Measurements from ENCODE around the gene CHRD. TPM values are rescaled to one million over a fixed set of nuclear protein-coding genes. Genes with fewer than 3 reads are reported as not detected.
A peak's percentile ranks its signal among the peaks of the same experiment; 100 is the strongest.

Gene CHRD
- total RNA-seq, 6 experiments from 2014 or later: 0.09 to 0.31 (median 0.19) TPM; not detected in 2

DNA sequence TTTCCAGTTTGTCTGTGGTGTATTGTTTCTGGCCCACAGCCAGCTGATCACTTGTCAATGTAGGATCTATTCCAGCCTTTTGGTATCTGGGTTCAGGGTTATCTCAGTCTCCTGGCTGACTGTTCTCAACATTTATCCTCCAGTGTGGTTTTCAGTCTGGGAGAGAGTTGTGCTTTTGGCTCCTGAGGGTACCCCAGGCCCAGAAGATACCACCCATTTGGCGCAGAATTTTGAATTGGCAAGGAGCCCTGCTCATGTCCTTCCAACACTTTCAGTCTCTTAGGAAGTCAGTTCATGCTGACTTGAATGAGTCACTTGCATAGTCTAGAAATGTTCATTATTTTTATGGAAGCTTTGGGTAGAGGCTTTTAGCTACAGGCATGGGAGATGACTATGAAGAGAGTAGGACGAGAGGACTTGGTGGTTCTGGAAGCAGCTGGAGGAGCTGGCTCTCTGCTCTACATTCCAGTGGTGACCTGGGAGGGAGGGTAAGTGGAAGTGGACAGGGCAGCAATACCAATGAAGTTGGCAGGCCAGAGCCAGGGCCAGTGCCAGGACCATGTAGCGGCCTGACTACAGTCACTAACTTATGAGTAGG, 11.2 kb upstream of the CHRD start:
- Mint-ChIP-seq H3K27me3 (ENCODE audit: insufficient read depth) (no peaks in the 10 kb centered on the region; the same call in 1 of the 2 replicates), H3K36me3 (ENCODE audit: low read depth) (peaks cover 39% of the 10 kb centered on the region), H3K4me1 (ENCODE audit: low read depth) (peaks cover 64% of the 10 kb centered on the region), H3K27ac (peak overlapping the region; percentile 85), H3K9me3 (no peaks in the 10 kb centered on the region), H3K4me3 (peak overlapping the region; percentile 46; the same call in 1 of the 2 replicates)
- no peak for TF ChIP-seq CTCF (IDR thresholded peaks at IDR 0.05)
- DNase-seq: peak; percentile 83

DNA sequence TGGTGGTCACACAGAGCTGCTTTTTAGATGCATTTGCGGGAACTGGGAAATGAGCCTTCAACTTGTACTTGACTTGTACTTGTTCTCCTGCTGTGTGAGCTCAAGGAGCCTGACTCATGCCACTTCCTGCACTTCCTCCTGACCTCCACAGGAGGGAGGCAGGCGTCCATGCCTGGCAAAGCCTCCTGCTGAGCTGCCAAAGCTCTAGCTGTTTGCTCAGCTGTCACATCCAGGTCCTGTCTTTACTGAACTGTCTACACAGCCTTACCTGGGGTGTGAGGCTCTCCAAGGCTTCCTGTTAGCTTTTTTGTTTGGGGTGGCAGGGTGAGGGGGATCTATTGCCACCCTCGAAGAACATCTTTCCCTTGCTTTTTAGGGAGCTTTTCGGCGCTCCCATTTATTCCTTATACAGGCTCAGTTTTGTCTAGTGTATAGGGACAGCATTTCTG, 8.3 kb upstream of the CHRD start:
- Mint-ChIP-seq H3K27ac (peak overlapping the region; percentile 16; the same call in 1 of the 2 replicates), H3K4me3 (no peak overlapping the region)

DNA sequence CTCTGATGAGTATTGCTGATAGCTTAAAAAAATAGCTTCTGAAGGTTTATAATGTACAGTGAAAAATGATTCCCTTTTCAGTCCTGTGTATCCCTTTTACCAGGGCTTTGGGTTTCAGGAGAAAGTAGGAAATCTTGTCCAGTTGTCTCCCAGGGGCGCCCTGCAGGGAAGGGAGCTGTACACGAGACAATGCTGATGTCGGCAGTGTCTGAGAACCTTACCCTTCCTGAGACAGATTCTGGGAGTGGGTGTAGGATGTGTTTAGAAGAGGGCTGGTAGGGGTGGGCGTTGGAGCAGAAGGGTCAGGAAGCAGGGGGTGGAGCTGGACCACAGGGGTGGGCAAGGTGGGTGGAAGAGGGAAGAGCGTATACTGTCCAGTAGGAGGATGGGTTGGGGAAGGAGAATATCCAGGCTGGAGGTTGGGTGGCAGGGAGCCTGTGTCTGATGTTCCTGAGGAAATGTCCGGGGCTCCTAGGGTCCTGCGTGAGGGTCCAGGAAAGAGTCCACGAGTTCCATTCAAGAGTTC, 7.5 kb upstream of the CHRD start:
- no peak overlapping the region for H3K4me3 Mint-ChIP-seq
- no peaks in the 10 kb centered on the region for H3K9me3 Mint-ChIP-seq
- peaks cover 20% of the 10 kb centered on the region for H3K27me3 Mint-ChIP-seq (ENCODE audit: insufficient read depth)
- H3K27ac Mint-ChIP-seq: no peak overlapping the region
- TF ChIP-seq CTCF (IDR thresholded peaks at IDR 0.05): no peak
- peaks cover 20% of the 10 kb centered on the region for H3K36me3 Mint-ChIP-seq (ENCODE audit: low read depth)
- DNase-seq: no peak
- H3K4me1 Mint-ChIP-seq (ENCODE audit: low read depth): peaks cover 42% of the 10 kb centered on the region

More for the DNA sequence above, 8.3 kb upstream of the CHRD start:
- peak; percentile 95 for TF ChIP-seq CTCF (IDR thresholded peaks at IDR 0.05)
- Mint-ChIP-seq H3K4me1 (ENCODE audit: low read depth) (peaks cover 50% of the 10 kb centered on the region), H3K36me3 (ENCODE audit: low read depth) (peaks cover 26% of the 10 kb centered on the region), H3K9me3 (no peaks in the 10 kb centered on the region), H3K27me3 (ENCODE audit: insufficient read depth) (peaks cover 14% of the 10 kb centered on the region)
- DNase-seq: peak; percentile 82

DNA sequence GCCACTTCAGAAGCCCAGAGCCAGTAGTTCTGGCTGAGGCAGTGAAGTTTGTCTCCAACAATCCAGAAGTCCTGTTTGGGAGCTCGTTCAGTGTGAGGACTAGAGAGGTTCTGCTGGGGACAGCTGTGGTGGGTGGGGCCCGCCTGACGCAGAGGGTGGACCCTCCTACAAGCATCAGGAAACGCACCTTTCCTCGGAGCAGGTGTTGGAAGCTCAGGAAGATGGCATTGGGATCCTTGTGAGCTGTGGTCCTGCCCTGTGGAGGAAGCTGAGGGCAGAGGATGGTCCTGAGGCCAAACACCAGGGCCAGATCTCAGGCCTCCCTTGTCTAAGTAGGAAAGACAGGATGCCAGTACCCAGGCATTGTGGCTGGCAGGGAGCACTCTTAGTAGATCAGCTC, 6.9 kb upstream of the CHRD start:
- no peak overlapping the region for H3K27ac Mint-ChIP-seq
- no peak for DNase-seq
- no peaks in the 10 kb centered on the region for H3K9me3 Mint-ChIP-seq
- peaks cover 26% of the 10 kb centered on the region for H3K27me3 Mint-ChIP-seq (ENCODE audit: insufficient read depth)
- H3K4me3 Mint-ChIP-seq: no peak overlapping the region
- peaks cover 37% of the 10 kb centered on the region for H3K4me1 Mint-ChIP-seq (ENCODE audit: low read depth)
- peaks cover 17% of the 10 kb centered on the region for H3K36me3 Mint-ChIP-seq (ENCODE audit: low read depth)
- TF ChIP-seq CTCF (IDR thresholded peaks at IDR 0.05): no peak

DNA sequence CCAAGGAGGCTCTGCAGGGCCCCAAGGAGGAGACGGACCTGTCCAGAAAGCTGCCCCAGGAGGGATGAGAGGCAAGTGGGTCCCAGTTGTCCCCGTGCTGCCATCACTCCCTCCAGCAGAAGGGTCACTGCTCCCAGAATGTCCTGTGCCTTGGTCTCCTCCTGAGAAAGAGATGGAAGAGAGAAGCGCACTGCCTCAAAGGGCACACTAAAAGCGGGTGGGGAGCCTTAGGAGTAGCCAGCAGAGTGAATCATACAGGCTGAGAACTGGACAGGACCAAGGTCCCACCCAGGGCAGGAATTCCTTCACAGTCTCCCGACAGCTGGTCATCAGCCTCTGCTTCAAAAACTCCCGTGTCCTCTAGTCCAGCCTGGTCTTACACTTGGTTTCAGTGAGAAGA, 6.4 kb upstream of the CHRD start:
- Mint-ChIP-seq H3K4me3 (no peak overlapping the region), H3K27ac (no peak overlapping the region), H3K9me3 (no peaks in the 10 kb centered on the region), H3K36me3 (ENCODE audit: low read depth) (peaks cover 13% of the 10 kb centered on the region), H3K27me3 (ENCODE audit: insufficient read depth) (peaks cover 27% of the 10 kb centered on the region), H3K4me1 (ENCODE audit: low read depth) (peaks cover 32% of the 10 kb centered on the region)
- peak; percentile 21 for DNase-seq
- no peak for TF ChIP-seq CTCF (IDR thresholded peaks at IDR 0.05)
